ENCODE results near the gene R3HCC1L.

Gene R3HCC1L

GRCh38 chr10:98231417-98231816 is 97.0 kb downstream of the R3HCC1L start:
- DNase-seq (ENCODE audit: low read depth) = no peak
- TF ChIP-seq, protein P1, sequence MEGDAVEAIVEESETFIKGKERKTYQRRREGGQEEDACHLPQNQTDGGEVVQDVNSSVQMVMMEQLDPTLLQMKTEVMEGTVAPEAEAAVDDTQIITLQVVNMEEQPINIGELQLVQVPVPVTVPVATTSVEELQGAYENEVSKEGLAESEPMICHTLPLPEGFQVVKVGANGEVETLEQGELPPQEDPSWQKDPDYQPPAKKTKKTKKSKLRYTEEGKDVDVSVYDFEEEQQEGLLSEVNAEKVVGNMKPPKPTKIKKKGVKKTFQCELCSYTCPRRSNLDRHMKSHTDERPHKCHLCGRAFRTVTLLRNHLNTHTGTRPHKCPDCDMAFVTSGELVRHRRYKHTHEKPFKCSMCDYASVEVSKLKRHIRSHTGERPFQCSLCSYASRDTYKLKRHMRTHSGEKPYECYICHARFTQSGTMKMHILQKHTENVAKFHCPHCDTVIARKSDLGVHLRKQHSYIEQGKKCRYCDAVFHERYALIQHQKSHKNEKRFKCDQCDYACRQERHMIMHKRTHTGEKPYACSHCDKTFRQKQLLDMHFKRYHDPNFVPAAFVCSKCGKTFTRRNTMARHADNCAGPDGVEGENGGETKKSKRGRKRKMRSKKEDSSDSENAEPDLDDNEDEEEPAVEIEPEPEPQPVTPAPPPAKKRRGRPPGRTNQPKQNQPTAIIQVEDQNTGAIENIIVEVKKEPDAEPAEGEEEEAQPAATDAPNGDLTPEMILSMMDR (conservative IDR thresholded peaks at IDR 0.05; ENCODE audit: low read depth, low read length) = no peak
- no peak overlapping the region for H3K4me3 ChIP-seq (ENCODE audit: low read length)

- H3K4me3 ChIP-seq (ENCODE audit: low read length) = no peak overlapping the region
- TF ChIP-seq, protein P1 (conservative IDR thresholded peaks at IDR 0.05; ENCODE audit: low read depth, low read length) = no peak
- no peak for DNase-seq (ENCODE audit: low read depth)
Observed at GRCh38 chr10:98235846-98236245, 101.4 kb downstream of the R3HCC1L start.

DNA sequence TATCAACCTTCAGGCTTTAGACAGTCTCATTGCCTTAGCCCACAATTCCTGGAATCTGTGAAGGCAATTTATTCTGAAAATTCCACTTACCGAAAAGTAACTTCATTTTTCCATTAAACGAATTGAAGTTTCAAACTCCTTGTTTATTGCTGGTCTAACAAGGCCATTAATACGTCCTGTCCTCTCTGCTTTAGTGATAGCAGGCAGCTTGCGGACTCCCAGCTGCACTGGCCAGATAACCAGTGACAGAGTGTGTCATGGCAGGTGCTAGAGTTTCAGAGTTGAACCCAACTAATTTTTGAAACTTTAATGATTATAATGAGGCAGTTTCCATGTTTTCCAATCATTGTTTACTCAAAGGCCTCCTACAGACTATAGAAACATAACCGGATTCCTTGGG is 102.4 kb downstream of the R3HCC1L start:
- H3K4me3 ChIP-seq (ENCODE audit: low read length) = no peak overlapping the region
- TF ChIP-seq, protein P1 (conservative IDR thresholded peaks at IDR 0.05; ENCODE audit: low read depth, low read length) = no peak
- DNase-seq (ENCODE audit: low read depth) = no peak

GRCh38 chr10:98238391-98238790 is 103.9 kb downstream of the R3HCC1L start:
- TF ChIP-seq, protein P1 (conservative IDR thresholded peaks at IDR 0.05; ENCODE audit: low read depth, low read length) = no peak
- DNase-seq (ENCODE audit: low read depth) = no peak

GRCh38 chr10:98240524-98240923 is 106.1 kb downstream of the R3HCC1L start:
- DNase-seq (ENCODE audit: low read depth) = no peak
- no peak overlapping the region for H3K4me3 ChIP-seq (ENCODE audit: low read length)
- TF ChIP-seq, protein P1 (conservative IDR thresholded peaks at IDR 0.05; ENCODE audit: low read depth, low read length) = no peak

More at GRCh38 chr10:98238391-98238790, 103.9 kb downstream of the R3HCC1L start:
- no peak overlapping the region for H3K4me3 ChIP-seq (ENCODE audit: low read length)

GRCh38 chr10:98242823-98243222 is 108.4 kb downstream of the R3HCC1L start:
- TF ChIP-seq, protein P1 (conservative IDR thresholded peaks at IDR 0.05; ENCODE audit: low read depth, low read length) = peak; percentile 65
- no peak overlapping the region for H3K4me3 ChIP-seq (ENCODE audit: low read length)
- no peak for DNase-seq (ENCODE audit: low read depth)

DNA sequence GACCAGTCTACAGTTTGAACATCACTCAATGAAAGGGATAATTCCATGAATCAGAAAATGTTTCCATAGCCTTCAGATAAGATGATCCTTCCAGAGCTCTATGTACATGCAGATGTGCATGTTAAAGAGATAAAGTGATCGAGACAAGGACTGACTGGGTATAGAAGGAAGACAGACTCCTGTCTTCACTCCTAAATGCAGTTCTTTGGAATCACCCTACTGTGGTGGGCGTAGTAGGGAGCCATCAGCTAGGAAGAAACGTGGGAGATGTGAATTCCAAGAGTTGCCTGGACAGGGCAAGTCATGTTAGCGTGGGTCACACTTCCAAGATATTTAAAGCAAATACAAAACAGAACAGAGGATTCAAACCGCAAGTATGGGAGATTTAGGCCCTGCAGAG is 109.7 kb downstream of the R3HCC1L start:
- TF ChIP-seq, protein P1 (conservative IDR thresholded peaks at IDR 0.05; ENCODE audit: low read depth, low read length) = no peak
- DNase-seq (ENCODE audit: low read depth) = no peak
- no peak overlapping the region for H3K4me3 ChIP-seq (ENCODE audit: low read length)

All from retinal pigment epithelial cell (primary cell).